Spleen (tissue), 11 donors: ENCODE data around the gene STIL. TPM values are rescaled to one million over a fixed set of nuclear protein-coding genes. Genes with fewer than 3 reads are reported as not detected.

Experiments
- DNase-seq: peaks from one replicate; pipeline ENCODE4 v3.0.0-alpha.2; 2020
- H3K27ac ChIP-seq, 8 donors: fragments of 200-600 bp; sonication (generic) in 7 of 8; 1 replicate in 4 of 8; 2 replicates in 4 of 8; pipeline versions ENCODE4 v1.5.0 to v1.8.0; 2016 to 2021; ENCODE audit warnings: inconsistent platforms in 4 of 8, mild to moderate bottlenecking in 4 of 8, moderate library complexity in 1 of 8
- H3K27me3 ChIP-seq, 7 donors: fragments of 200-600 bp; sonication (generic) in 6 of 7; replicated peaks in 1 of 7; 1 replicate in 4 of 7; 2 replicates in 3 of 7; pipeline versions ENCODE4 v1.5.0 to v1.8.0; 2016 to 2021; ENCODE audit warnings: inconsistent platforms in 3 of 7, mild to moderate bottlenecking in 1 of 7
- H3K36me3 ChIP-seq, 6 donors: fragments of 200-600 bp; sonication (generic) in 5 of 6; 1 replicate in 4 of 6; 2 replicates in 2 of 6; pipeline versions ENCODE4 v1.5.0 to v1.8.0; 2016 to 2021; ENCODE audit warnings: inconsistent platforms in 2 of 6
- H3K4me1 ChIP-seq, 6 donors: fragments of 200-600 bp; sonication (generic) in 5 of 6; 1 replicate in 3 of 6; 2 replicates in 3 of 6; pipeline versions ENCODE4 v1.5.0 to v1.8.0; 2016 to 2021; ENCODE audit warnings: inconsistent platforms in 3 of 6
- H3K4me3 ChIP-seq, 8 donors: fragments of 200-600 bp; sonication (generic) in 7 of 8; 1 replicate in 4 of 8; 2 replicates in 4 of 8; pipeline versions ENCODE4 v1.5.0 to v1.8.0; 2016 to 2021; ENCODE audit warnings: inconsistent platforms in 4 of 8, mild to moderate bottlenecking in 4 of 8, moderate library complexity in 2 of 8
- H3K9me3 ChIP-seq, 8 donors: fragments of 200-600 bp; sonication (generic) in 7 of 8; 1 replicate in 4 of 8; 2 replicates in 4 of 8; pipeline versions ENCODE4 v1.5.0 to v1.8.0; 2016 to 2021; ENCODE audit warnings: inconsistent platforms in 4 of 8
- CTCF ChIP-seq, 11 experiments: fragments of 200-600 bp in 7 of 11; fragments of 450-650 bp in 4 of 11; sonication (generic) in 4 of 11; IDR thresholded peaks in 8 of 11; conservative IDR thresholded peaks in 3 of 11; 1 replicate in 7 of 11; 2 replicates in 4 of 11; pipeline versions ENCODE4 v1.4.0 to v1.8.0; 2016 to 2021; ENCODE audit warnings: antibody characterized with exemption in 11 of 11, inconsistent platforms in 4 of 11, mild to moderate bottlenecking in 1 of 11
- POLR2A ChIP-seq, 3 donors: fragments of 450-650 bp; IDR thresholded peaks; one replicate each; pipeline ENCODE4 v1.5.1; 2017; ENCODE audit warnings: antibody characterized with exemption in 3 of 3, mild to moderate bottlenecking in 1 of 3
- POLR2AphosphoS5 ChIP-seq, 3 donors: sonication (generic); formaldehyde crosslinking; IDR thresholded peaks; one replicate each; pipeline ENCODE4 v1.5.1; 2017; ENCODE audit warnings: antibody characterized with exemption in 3 of 3
- WGBS, 5 donors: extraction: QIAGEN DNeasy Blood & Tissue Kit in 3 of 5; methylation state at CpG; one replicate each; pipeline versions ENCODE4 v1.1.5 to v1.1.7; 2013 to 2018; 5-methylcytosine and 5-hydroxymethylcytosine counted together
- intact Hi-C: fragments of 100-400 bp; cut with DNase I; formaldehyde crosslinking; loops from one replicate; pipeline ENCODE4 v1.15.0; 2023; ENCODE audit warnings: low total_unique reads
- polyA plus RNA-seq, 3 donors: library from polyadenylated mRNA; stranded (reverse); fragments of 200-250 nt; gene quantifications; one replicate each; pipeline ENCODE4 v1.2.1, GENCODE V29; 2013
- total RNA-seq, 7 donors: library from RNA; depleted of rRNA in 3 of 7; stranded (reverse); fragments of >200 nt in 3 of 7; fragmentation: NEBNext Ultra II Directional in 4 of 7; extraction: Animal tissue kit (Norgen Biotek cat#: 25700) in 4 of 7; gene quantifications; one replicate each; pipeline versions ENCODE4 v1.1.0 to v1.2.1, GENCODE V29; 2016 to 2021
- donor health status: healthy with polysubstance abuse.
- donor health status: DM: no; HTN: no; CAD: no; lungs with moderate emphysema.
- donor health status: DM: no; HTN: no; CAD: no.
- donor health status: Bipolar disorder and iron deficiency.
- donor health status: healthy.
- donor health status: DM: no; HTN: no; CAD: no.
- donor health status: DM: yes; HTN: yes; CAD: no.

Gene STIL
- total and polyA plus RNA-seq, 10 donors = 0.54 to 8.1 (median 3.4) TPM

- peaks cover 0 to 9% (median 0%) of the 10 kb centered on the region in 6 donors for H3K36me3 ChIP-seq
- H3K4me3 ChIP-seq = no peak overlapping the region
- WGBS, 5 donors = 64 to 74% (median 71%) methylated on average over 9 of the region's 9 CpGs
- intact Hi-C loops = no loop called here
- H3K9me3 ChIP-seq = no peaks in the 10 kb centered on the region
- H3K4me1 ChIP-seq = peaks cover 3 to 42% (median 28%) of the 10 kb centered on the region in 6 donors
- no peak overlapping the region for H3K27ac ChIP-seq
- no peak for DNase-seq
- TF ChIP-seq POLR2A (IDR thresholded peaks at IDR 0.05) = no peak
- TF ChIP-seq CTCF (IDR thresholded peaks at IDR 0.05 in 8 of 11, conservative IDR thresholded peaks at IDR 0.05 in 3 of 11) = no peak
- TF ChIP-seq POLR2AphosphoS5 (IDR thresholded peaks at IDR 0.05) = no peak
- peaks cover 3 to 78% (median 56%) of the 10 kb centered on the region in 7 donors for H3K27me3 ChIP-seq
Observed at GRCh38 chr1:47223921-47224675, 89.8 kb downstream of the STIL start.

GRCh38 chr1:47223174-47223920 lies 90.6 kb downstream of the STIL start:
- Histone ChIP-seq H3K27ac (no peak overlapping the region), H3K4me3 (no peak overlapping the region), H3K27me3 (peaks cover 3 to 70% (median 48%) of the 10 kb centered on the region in 7 donors), H3K4me1 (peaks cover 3 to 39% (median 27%) of the 10 kb centered on the region in 6 donors), H3K36me3 (peaks cover 0 to 16% (median 0%) of the 10 kb centered on the region in 6 donors), H3K9me3 (no peaks in the 10 kb centered on the region)
- TF ChIP-seq CTCF (IDR thresholded peaks at IDR 0.05 in 8 of 11, conservative IDR thresholded peaks at IDR 0.05 in 3 of 11) (no peak), POLR2A (IDR thresholded peaks at IDR 0.05) (no peak), POLR2AphosphoS5 (IDR thresholded peaks at IDR 0.05) (no peak)
- 75 to 90% (median 83%) methylated on average over 10 of the region's 10 CpGs for WGBS, 5 donors
- intact Hi-C loops = no loop called here
- no peak for DNase-seq

- Histone ChIP-seq H3K27me3 (peaks cover 3 to 61% (median 41%) of the 10 kb centered on the region in 7 donors), H3K36me3 (peaks cover 0 to 16% (median 0%) of the 10 kb centered on the region in 6 donors), H3K4me3 (no peak overlapping the region), H3K27ac (no peak overlapping the region), H3K4me1 (peaks cover 3 to 32% (median 22%) of the 10 kb centered on the region in 6 donors), H3K9me3 (no peaks in the 10 kb centered on the region)
- intact Hi-C loops = no loop called here
- DNase-seq = no peak
- TF ChIP-seq POLR2A (IDR thresholded peaks at IDR 0.05) (no peak), CTCF (IDR thresholded peaks at IDR 0.05 in 8 of 11, conservative IDR thresholded peaks at IDR 0.05 in 3 of 11) (no peak)
- WGBS, 5 donors = 83 to 96% (median 88%) methylated on average over 3 of the region's 3 CpGs
Observed at GRCh38 chr1:47222476-47222875, 91.5 kb downstream of the STIL start.
